OCI-LY1 (cell line): Measurements from ENCODE around the gene GRIP1.

Source experiments
- CTCF ChIP-seq: fragments of 200-600 bp; sonication (generic), shearing (Covaris generic); IDR thresholded peaks from 2 replicates; pipeline ENCODE4 v1.5.1; 2017; ENCODE audit warnings: mild to moderate bottlenecking, antibody characterized with exemption, low read length, moderate library complexity, mixed read lengths
- EZH2 ChIP-seq: fragments of 200-600 bp; sonication (generic), shearing (Covaris generic); IDR thresholded peaks from 2 replicates; pipeline ENCODE4 v1.8.0; 2017; ENCODE audit warnings: borderline replicate concordance, mixed run types, mild to moderate bottlenecking, antibody characterized with exemption, low read length, moderate library complexity, mixed read lengths

DNA sequence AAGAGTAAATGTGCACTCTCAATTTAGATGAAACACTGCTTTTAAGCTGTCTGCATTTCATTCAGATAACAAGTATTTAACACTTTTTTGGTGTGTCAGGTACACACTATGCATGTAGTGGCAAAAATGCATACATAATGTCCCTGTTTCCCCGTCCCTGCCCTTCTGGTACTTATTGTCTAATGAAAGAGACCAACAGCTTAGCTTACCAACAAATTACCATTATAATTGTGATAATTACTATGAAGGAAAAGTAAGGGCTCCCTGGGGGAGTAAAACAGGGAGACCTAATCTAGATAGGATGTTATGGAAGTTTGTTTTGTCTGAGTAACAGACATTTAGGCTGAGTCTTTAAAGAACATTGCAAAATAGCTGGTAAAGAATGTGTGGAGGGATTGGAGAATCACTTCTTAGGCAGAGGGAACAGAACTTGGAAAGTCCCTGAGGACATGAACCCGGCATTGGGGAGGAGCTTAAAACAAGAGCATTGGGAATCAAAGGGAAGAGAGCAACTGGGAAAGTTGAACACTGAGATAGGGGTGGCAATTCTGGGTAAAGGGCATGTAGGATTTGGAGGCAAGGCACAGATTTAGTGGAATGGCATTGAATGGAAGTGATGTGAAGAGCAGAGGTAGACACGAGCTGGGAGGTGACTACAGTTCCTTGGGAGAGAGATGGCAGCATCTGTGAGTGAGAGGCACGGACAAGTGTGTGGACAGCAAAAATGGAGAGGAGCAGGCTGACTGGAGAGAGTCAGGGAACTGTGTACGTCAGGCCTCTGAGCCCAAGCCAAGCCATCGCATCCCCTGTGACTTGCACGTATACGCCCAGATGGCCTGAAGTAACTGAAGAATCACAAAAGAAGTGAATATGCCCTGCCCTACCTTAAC lies 181.6 kb downstream of the GRIP1 start:
- no peak for TF ChIP-seq CTCF
- TF ChIP-seq EZH2: no peak
